Sigmoid colon (tissue), 7 donors: ENCODE measurements around the gene GRB10. TPM values are rescaled to one million over a fixed set of nuclear protein-coding genes. Genes with fewer than 3 reads are reported as not detected.
A peak's percentile ranks its signal among the peaks of the same experiment; 100 is the strongest.

Experiments
- DNase-seq: peaks from one replicate; pipeline ENCODE4 v3.0.0-alpha.2; 2019
- H3K27ac ChIP-seq, 4 donors: fragments of 200-600 bp; sonication (generic); one replicate each; pipeline ENCODE4 v1.5.1; 2016 to 2019; ENCODE audit warnings: mild to moderate bottlenecking in 1 of 4
- H3K27me3 ChIP-seq, 3 donors: fragments of 200-600 bp; sonication (generic); one replicate each; pipeline ENCODE4 v1.5.1; 2019; ENCODE audit warnings: mild to moderate bottlenecking in 1 of 3
- H3K36me3 ChIP-seq, 4 donors: fragments of 200-600 bp; sonication (generic); one replicate each; pipeline ENCODE4 v1.5.1; 2016 to 2019
- H3K4me1 ChIP-seq, 4 donors: fragments of 200-600 bp; sonication (generic); one replicate each; pipeline ENCODE4 v1.5.1; 2017 to 2019
- H3K4me3 ChIP-seq, 4 donors: fragments of 200-600 bp; sonication (generic); one replicate each; pipeline ENCODE4 v1.5.1; 2017 to 2019; ENCODE audit warnings: mild to moderate bottlenecking in 2 of 4, moderate library complexity in 1 of 4
- H3K9me3 ChIP-seq, 4 donors: fragments of 200-600 bp in 3 of 4; sonication (generic) in 3 of 4; one replicate each; pipeline versions ENCODE4 v1.5.1 to v1.6.1; 2013 to 2019
- EP300 ChIP-seq, 4 donors: sonication (generic); formaldehyde crosslinking; IDR thresholded peaks; one replicate each; pipeline ENCODE4 v1.6.1; 2017; ENCODE audit warnings: antibody characterized with exemption in 4 of 4
- POLR2A ChIP-seq, 2 donors: fragments of 450-650 bp; IDR thresholded peaks; one replicate each; pipeline ENCODE4 v1.6.1; 2016; ENCODE audit warnings: antibody characterized with exemption in 2 of 2, mild to moderate bottlenecking in 2 of 2, moderate library complexity in 2 of 2
- POLR2AphosphoS5 ChIP-seq, 4 donors: sonication (generic); formaldehyde crosslinking; IDR thresholded peaks; one replicate each; pipeline ENCODE4 v1.6.1; 2017; ENCODE audit warnings: antibody characterized with exemption in 4 of 4
- WGBS, 2 donors: extraction: QIAGEN DNeasy Blood & Tissue Kit; methylation state at CpG; one replicate each; pipeline ENCODE4 v1.1.7; 2013; 5-methylcytosine and 5-hydroxymethylcytosine counted together
- intact Hi-C: fragments of 100-400 bp; cut with DNase I; formaldehyde crosslinking; loops from one replicate; pipeline ENCODE4 v1.15.1; 2023
- polyA plus RNA-seq, 3 donors: library from polyadenylated mRNA; stranded (reverse); fragments of 200-250 nt; gene quantifications; one replicate each; pipeline ENCODE4 v1.2.3, GENCODE V29; 2013
- total RNA-seq, 4 donors: library from RNA; depleted of rRNA; stranded (reverse); fragments of >200 nt; gene quantifications; one replicate each; pipeline ENCODE4 v1.1.0, GENCODE V29; 2016
- TF ChIP-seq, protein P1 (sequence below), 4 experiments: fragments of 450-650 bp in 3 of 4; fragments of 200-600 bp in 1 of 4; IDR thresholded peaks; one replicate each; pipeline ENCODE4 v1.5.1; 2016 to 2019; ENCODE audit warnings: antibody characterized with exemption in 4 of 4, mild to moderate bottlenecking in 3 of 4, moderate library complexity in 2 of 4
- donor health status: healthy with polysubstance abuse.
- donor health status: Bipolar disorder and iron deficiency.
- donor health status: healthy.

The GRB10 gene
- total and polyA plus RNA-seq, 7 donors, result 2.1 to 83.6 (median 49.2) TPM

DNA sequence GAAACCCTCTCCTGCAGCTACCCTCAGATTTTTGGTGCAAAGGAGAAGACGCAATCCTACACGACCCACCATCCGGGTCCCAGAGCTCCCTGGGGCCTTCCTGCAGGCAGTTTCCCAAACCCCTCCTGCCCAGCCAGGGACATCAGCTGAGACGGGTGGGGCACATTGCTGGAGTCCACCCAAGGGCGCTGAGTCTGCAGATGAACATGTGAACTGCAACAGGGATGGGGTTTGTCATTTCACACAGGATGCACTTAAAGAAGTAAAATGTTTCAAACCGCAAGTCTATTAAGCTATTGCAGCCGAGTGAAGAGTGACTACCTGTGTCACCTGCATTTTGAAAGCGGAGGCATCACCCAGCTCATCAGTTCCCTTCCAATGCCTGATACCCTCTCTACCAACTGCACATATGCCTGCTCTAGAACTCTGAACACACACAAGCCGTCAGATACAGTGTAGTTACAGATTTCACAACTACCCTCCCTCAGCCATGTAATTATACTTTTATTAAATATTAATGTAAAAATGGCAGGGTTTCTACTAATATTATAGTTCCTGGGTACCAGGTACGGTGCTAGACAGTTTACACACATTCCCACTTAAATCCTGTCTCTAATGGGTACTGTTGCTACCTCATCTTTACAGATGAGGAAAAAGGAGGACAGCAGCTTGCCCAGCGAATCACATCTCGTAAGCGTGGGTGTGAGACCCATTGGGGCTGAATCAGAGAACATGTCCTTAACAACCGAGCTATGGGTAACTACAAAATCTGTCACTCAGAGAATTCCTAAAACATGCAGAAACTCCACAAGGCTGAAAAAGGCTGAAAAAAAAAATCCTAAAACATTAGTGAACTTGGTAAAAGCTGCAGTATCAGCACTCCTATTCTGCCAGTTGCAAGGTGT is 71.2 kb downstream of the GRB10 start:
- peak; percentile 78 for DNase-seq
- WGBS, 2 donors, result 68 to 75% methylated on average over 14 of the region's 14 CpGs
- H3K4me3 ChIP-seq, result no peak overlapping the region
- H3K9me3 ChIP-seq, result no peaks in the 10 kb centered on the region
- no peaks in the 10 kb centered on the region for H3K36me3 ChIP-seq
- H3K4me1 ChIP-seq, result peaks cover 0 to 68% (median 62%) of the 10 kb centered on the region in 4 donors
- peak in 1 of 4 donors; percentile 7 for TF ChIP-seq EP300 (IDR thresholded peaks at IDR 0.05)
- TF ChIP-seq, protein P1, sequence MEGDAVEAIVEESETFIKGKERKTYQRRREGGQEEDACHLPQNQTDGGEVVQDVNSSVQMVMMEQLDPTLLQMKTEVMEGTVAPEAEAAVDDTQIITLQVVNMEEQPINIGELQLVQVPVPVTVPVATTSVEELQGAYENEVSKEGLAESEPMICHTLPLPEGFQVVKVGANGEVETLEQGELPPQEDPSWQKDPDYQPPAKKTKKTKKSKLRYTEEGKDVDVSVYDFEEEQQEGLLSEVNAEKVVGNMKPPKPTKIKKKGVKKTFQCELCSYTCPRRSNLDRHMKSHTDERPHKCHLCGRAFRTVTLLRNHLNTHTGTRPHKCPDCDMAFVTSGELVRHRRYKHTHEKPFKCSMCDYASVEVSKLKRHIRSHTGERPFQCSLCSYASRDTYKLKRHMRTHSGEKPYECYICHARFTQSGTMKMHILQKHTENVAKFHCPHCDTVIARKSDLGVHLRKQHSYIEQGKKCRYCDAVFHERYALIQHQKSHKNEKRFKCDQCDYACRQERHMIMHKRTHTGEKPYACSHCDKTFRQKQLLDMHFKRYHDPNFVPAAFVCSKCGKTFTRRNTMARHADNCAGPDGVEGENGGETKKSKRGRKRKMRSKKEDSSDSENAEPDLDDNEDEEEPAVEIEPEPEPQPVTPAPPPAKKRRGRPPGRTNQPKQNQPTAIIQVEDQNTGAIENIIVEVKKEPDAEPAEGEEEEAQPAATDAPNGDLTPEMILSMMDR (IDR thresholded peaks at IDR 0.05), result no peak
- TF ChIP-seq POLR2A (IDR thresholded peaks at IDR 0.05), result no peak
- H3K27me3 ChIP-seq, result no peaks in the 10 kb centered on the region
- peak overlapping the region; percentile 20 to 76 (median 67) for H3K27ac ChIP-seq
- intact Hi-C loops, result no loop called here

DNA sequence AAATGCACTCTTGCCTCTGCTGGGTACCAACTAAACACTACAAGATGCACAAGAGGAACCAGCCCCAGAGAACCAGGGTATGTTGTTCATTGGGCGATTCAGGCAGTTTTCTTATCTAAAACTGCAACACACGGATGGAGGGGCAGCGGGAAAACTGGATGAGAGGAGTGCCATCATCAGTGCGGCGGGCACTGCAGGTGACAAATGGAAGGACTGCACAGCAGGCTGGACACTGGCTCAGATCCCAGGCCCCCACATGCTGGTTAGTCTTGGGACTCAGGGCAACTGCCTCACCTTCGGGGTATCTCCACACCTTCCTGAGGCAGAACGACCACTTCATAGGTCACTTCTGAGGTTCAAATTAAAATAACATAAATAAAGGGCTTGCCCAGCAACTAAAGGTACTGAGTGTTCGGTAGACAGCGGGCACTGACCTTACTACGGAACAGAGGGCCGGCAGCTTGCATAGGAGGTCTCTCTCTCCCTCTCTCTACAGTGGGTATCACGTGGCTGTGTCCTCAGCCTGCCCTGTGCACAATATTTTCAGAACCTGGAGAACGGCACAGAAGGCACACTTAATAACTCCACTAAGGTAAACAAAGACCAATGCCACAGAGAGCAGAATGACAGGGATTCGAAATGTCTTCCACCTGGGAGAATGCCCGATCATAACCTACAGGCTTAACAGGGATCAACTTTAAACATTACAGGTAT is 72.1 kb downstream of the GRB10 start:
- Histone ChIP-seq H3K4me3 (no peak overlapping the region), H3K27ac (peak overlapping the region; percentile 20 to 76 (median 67)), H3K27me3 (no peaks in the 10 kb centered on the region), H3K4me1 (peaks cover 0 to 74% (median 70%) of the 10 kb centered on the region in 4 donors), H3K36me3 (no peaks in the 10 kb centered on the region), H3K9me3 (no peaks in the 10 kb centered on the region)
- TF ChIP-seq POLR2A (IDR thresholded peaks at IDR 0.05), result no peak
- no peak for TF ChIP-seq POLR2AphosphoS5 (IDR thresholded peaks at IDR 0.05)
- TF ChIP-seq, protein P1 (IDR thresholded peaks at IDR 0.05), result no peak
- no peak for TF ChIP-seq EP300 (IDR thresholded peaks at IDR 0.05)
- intact Hi-C loops, result no loop called here
- 81 to 91% methylated on average over 15 of the region's 15 CpGs for whole genome bisulfite sequencing, 2 donors
- no peak for DNase-seq

DNA sequence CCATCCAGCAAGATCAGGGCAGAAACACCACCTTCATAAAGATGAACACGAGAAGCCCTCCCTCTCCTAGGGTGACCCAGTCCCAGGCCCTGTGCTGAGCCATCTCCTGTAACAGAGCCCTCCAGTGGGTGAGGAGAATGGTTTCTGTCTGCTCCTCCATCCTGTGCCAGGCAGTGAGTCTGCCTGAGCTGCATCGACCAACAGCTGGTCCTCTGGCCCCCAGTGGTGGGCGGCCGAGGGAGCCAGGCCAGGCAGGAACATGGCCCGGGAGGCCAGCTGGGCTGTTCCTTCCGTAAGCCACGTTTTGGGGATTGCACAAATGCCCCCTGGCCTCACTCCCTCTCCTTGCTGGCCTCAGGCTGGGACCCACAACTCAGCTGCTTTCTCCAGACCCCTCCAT is 73.5 kb downstream of the GRB10 start:
- H3K4me3 ChIP-seq, result no peak overlapping the region
- H3K27ac ChIP-seq, result peak overlapping the region; percentile 68 to 77 (median 75)
- no peaks in the 10 kb centered on the region for H3K27me3 ChIP-seq
- no peak for TF ChIP-seq POLR2A (IDR thresholded peaks at IDR 0.05)
- TF ChIP-seq, protein P1 (IDR thresholded peaks at IDR 0.05), result no peak
- no peak for TF ChIP-seq EP300 (IDR thresholded peaks at IDR 0.05)
- TF ChIP-seq POLR2AphosphoS5 (IDR thresholded peaks at IDR 0.05), result no peak
- no peak for DNase-seq
- no peaks in the 10 kb centered on the region for H3K36me3 ChIP-seq
- H3K4me1 ChIP-seq, result peaks cover 0 to 88% (median 79%) of the 10 kb centered on the region in 4 donors
- WGBS, 2 donors, result 85 to 93% methylated on average over 7 of the region's 7 CpGs
- H3K9me3 ChIP-seq, result no peaks in the 10 kb centered on the region
- intact Hi-C loops, result no loop called here

GRCh38 chr7:50707236-50708006 is 75.3 kb downstream of the GRB10 start:
- no peak for DNase-seq
- TF ChIP-seq, protein P1 (IDR thresholded peaks at IDR 0.05), result no peak
- TF ChIP-seq EP300 (IDR thresholded peaks at IDR 0.05), result no peak
- TF ChIP-seq POLR2AphosphoS5 (IDR thresholded peaks at IDR 0.05), result no peak
- no peak for TF ChIP-seq POLR2A (IDR thresholded peaks at IDR 0.05)
- Histone ChIP-seq H3K36me3 (peaks cover 0 to 9% (median under 1%) of the 10 kb centered on the region in 4 donors), H3K4me3 (no peak overlapping the region), H3K9me3 (no peaks in the 10 kb centered on the region), H3K27me3 (no peaks in the 10 kb centered on the region), H3K27ac (peak overlapping the region; percentile 68 to 77 (median 75)), H3K4me1 (peaks cover 0 to 77% (median 74%) of the 10 kb centered on the region in 4 donors)
- 89 to 92% methylated on average over 9 of the region's 9 CpGs for WGBS, 2 donors
- intact Hi-C loops, result no loop called here
